A549 treated with DMSO at 1 μM for 4 hours (cell line): ENCODE results near the gene TEFM. TPM values are rescaled to one million over a fixed set of nuclear protein-coding genes. Genes with fewer than 3 reads are reported as not detected.

Source experiments
- total RNA-seq: library from RNA; stranded (reverse); fragments of 200-300 nt; extraction: Qiagen RNA extraction; gene quantifications from 5 replicates; pipeline ENCODE4 v1.2.3, GENCODE V29; 2022; ENCODE audit warnings: low read depth

Gene TEFM, protein sequence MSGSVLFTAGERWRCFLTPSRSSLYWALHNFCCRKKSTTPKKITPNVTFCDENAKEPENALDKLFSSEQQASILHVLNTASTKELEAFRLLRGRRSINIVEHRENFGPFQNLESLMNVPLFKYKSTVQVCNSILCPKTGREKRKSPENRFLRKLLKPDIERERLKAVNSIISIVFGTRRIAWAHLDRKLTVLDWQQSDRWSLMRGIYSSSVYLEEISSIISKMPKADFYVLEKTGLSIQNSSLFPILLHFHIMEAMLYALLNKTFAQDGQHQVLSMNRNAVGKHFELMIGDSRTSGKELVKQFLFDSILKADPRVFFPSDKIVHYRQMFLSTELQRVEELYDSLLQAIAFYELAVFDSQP
- 21.2 to 29.3 TPM (median 24.8 TPM) in 5 replicates for total RNA-seq

DNA sequence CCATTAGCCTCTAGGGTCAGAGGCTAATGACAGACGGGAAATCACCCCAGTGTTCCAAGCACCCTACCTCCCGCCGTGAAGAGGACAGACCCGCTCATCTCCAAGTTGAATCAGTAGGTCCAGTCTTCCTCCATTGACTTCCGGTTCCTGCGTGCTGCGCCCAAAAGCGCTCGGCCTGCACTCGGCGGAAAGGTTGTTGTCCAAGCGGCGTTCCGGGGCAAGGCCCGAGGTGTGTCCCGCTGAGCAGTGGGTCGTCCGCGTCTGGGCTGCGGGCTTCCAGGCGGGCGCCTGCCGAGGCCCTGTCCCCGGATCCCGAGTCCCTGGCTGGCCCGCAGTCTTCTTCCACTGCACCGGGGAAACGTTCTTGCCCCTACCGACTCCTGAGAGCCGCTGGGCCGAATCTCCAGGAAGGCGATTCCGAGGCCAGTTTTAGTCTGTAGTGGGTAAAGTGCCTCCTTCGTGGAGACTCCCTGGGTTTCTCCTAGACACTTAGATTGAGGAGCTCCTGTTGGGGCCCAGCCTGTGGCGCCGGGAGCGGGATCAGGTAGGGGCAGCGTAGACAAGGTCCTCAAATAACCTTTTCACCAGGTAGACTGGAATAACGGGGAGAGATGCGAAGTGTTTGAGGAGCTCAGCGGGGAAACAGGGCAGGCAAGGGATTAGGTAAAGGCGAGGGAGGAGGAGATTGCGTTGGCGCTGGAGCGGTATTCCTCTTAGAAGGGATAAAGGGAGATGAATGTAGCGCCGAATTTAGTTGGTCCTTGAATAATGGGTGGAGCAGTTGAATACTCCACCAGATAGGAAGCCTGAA, at the start of gene TEFM:
Gene TEFM (minus strand): TSS at position 138 of the 811 bp plus-strand sequence. CDS start 40 bp downstream, at position 98.

DNA sequence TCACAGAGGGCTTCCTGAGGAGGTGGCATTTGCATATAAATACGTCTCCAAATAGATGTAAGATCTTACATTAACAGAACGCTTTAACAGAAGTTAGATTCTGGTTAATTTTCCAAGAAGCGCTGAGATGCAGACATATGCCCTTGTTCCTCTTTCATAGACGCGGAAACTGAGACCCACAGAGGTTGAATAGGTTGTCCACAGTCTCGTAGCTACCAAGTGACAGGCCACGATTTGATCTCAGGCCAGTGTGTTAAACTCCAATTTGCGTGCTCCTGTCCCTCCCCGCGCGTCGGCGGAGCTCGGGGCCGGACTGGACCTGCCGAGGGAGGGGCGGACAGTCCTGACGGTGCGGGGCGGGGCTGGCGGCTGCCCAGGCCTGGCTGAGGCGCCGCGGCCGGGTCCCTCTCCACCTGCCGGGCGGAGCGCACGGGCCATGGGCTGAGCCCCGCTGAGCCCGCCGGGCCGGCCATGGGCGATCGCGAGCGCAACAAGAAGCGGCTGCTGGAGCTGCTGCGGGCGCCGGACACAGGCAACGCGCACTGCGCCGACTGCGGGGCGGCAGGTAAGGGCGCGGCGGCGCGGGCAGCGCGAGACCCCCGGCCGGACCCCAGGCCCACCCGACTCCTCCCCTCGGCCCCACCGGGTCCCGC, 15.6 kb upstream of the TEFM start, which contains the start of gene ADAP2:
Gene ADAP2 (plus strand): TSS at position 402 of the 653 bp plus-strand sequence. CDS start 70 bp downstream, at position 472.

Other genes with a start within 250 kb of the TEFM start
- 13.4 to 18.3 TPM (median 17.7 TPM) in 5 replicates for gene CRLF3, start 81.5 kb downstream of the TEFM start, total RNA-seq
- 4.3 to 6.5 TPM (median 5.2 TPM) in 5 replicates for gene ATAD5, start 74.3 kb downstream of the TEFM start, total RNA-seq
- gene ADAP2, start 15.7 kb upstream of the TEFM start, total RNA-seq: 2.6 to 3.7 TPM (median 3.0 TPM) in 5 replicates
- gene RNF135, start 64.8 kb upstream of the TEFM start, total RNA-seq: 24.6 to 26.6 TPM (median 26.3 TPM) in 5 replicates
- gene NF1, start 188.7 kb upstream of the TEFM start, total RNA-seq: 19.1 to 25.4 TPM (median 24.5 TPM) in 5 replicates